Vagina (tissue), 2 donors: ENCODE measurements around the gene GRAMD2B. TPM values are rescaled to one million over a fixed set of nuclear protein-coding genes. Genes with fewer than 3 reads are reported as not detected.
"Not testable (repeated sequence)": the region's sequence is repeated elsewhere in the genome, so short reads cannot be mapped to it uniquely, and the experiment has no call there.

ENCODE experiments used
- DNase-seq, 2 donors: peaks; one replicate each; pipeline ENCODE4 v3.0.0-alpha.2; 2017; ENCODE audit errors: extremely low spot score in 2 of 2
- H3K27ac ChIP-seq: fragments of 200-600 bp; sonication (generic); one replicate; pipeline ENCODE4 v1.5.1; 2019
- H3K27me3 ChIP-seq: fragments of 200-600 bp; sonication (generic); one replicate; pipeline ENCODE4 v1.5.1; 2019
- H3K36me3 ChIP-seq, 2 donors: fragments of 200-600 bp; sonication (generic); one replicate each; pipeline ENCODE4 v1.5.1; 2017 to 2019
- H3K4me1 ChIP-seq: fragments of 200-600 bp; sonication (generic); one replicate; pipeline ENCODE4 v1.5.1; 2019
- H3K4me3 ChIP-seq, 2 donors: fragments of 200-600 bp; sonication (generic); 1 replicate in 1 of 2; 2 replicates in 1 of 2; pipeline ENCODE4 v1.5.1; 2016 to 2019
- H3K9me3 ChIP-seq: fragments of 200-600 bp; sonication (generic); one replicate; pipeline ENCODE4 v1.5.1; 2019
- CTCF ChIP-seq, 3 experiments: fragments of 450-650 bp in 2 of 3; fragments of 200-600 bp in 1 of 3; sonication (generic) in 1 of 3; IDR thresholded peaks; one replicate each; pipeline ENCODE4 v1.5.1; 2017 to 2019; ENCODE audit warnings: antibody characterized with exemption in 3 of 3, mild to moderate bottlenecking in 2 of 3, moderate library complexity in 2 of 3
- POLR2A ChIP-seq, 2 donors: fragments of 450-650 bp; IDR thresholded peaks; one replicate each; pipeline ENCODE4 v1.6.1; 2017; ENCODE audit warnings: antibody characterized with exemption in 2 of 2, mild to moderate bottlenecking in 2 of 2, moderate library complexity in 2 of 2
- POLR2AphosphoS5 ChIP-seq, 2 donors: sonication (generic); formaldehyde crosslinking; IDR thresholded peaks; one replicate each; pipeline ENCODE4 v1.9.0; 2017; ENCODE audit warnings: antibody characterized with exemption in 2 of 2, mild to moderate bottlenecking in 2 of 2, low read depth in 1 of 2; ENCODE audit not compliant: insufficient read depth in 1 of 2
- intact Hi-C: fragments of 100-400 bp; cut with DNase I; formaldehyde crosslinking; loops from one replicate; pipeline ENCODE4 v1.15.1; 2023
- total RNA-seq: library from RNA; depleted of rRNA; stranded (reverse); fragments of >200 nt; gene quantifications from one replicate; pipeline ENCODE4 v1.2.3, GENCODE V29; 2016

GRAMD2B gene
- total RNA-seq, 1 donor from 2014 or later, result 76.9 TPM

GRCh38 chr5:126468091-126468490 is 44.9 kb downstream of the GRAMD2B start:
- H3K36me3 ChIP-seq, result peaks cover 0 to 23% of the 10 kb centered on the region in 2 donors
- peak overlapping the region; percentile 60 for H3K27ac ChIP-seq
- H3K27me3 ChIP-seq, result no peaks in the 10 kb centered on the region
- intact Hi-C loops, result no loop called here
- no peak for DNase-seq
- H3K9me3 ChIP-seq, result no peaks in the 10 kb centered on the region
- TF ChIP-seq POLR2AphosphoS5 (IDR thresholded peaks at IDR 0.05; ENCODE audit: insufficient read depth in 1 of 2, low read depth in 1 of 2) (no peak), POLR2A (IDR thresholded peaks at IDR 0.05) (no peak), CTCF (IDR thresholded peaks at IDR 0.05) (no peak)
- H3K4me1 ChIP-seq, result peaks cover 27% of the 10 kb centered on the region
- H3K4me3 ChIP-seq, result no peak overlapping the region

GRCh38 chr5:126469536-126470316 is 46.5 kb downstream of the GRAMD2B start:
- Histone ChIP-seq H3K4me3 (no peak overlapping the region), H3K9me3 (no peaks in the 10 kb centered on the region), H3K27me3 (no peaks in the 10 kb centered on the region), H3K36me3 (peaks cover 0 to 30% of the 10 kb centered on the region in 2 donors), H3K4me1 (peaks cover 27% of the 10 kb centered on the region), H3K27ac (peak overlapping the region; percentile 60)
- no peak for TF ChIP-seq CTCF (IDR thresholded peaks at IDR 0.05)
- no peak for TF ChIP-seq POLR2A (IDR thresholded peaks at IDR 0.05)
- no peak for TF ChIP-seq POLR2AphosphoS5 (IDR thresholded peaks at IDR 0.05; ENCODE audit: insufficient read depth in 1 of 2, low read depth in 1 of 2)
- DNase-seq, result no peak
- intact Hi-C loops, result loop anchor here (10.0 kb wide), 1 partner anchor 45 kb away; the partner anchor contains the start of gene GRAMD2B

DNA sequence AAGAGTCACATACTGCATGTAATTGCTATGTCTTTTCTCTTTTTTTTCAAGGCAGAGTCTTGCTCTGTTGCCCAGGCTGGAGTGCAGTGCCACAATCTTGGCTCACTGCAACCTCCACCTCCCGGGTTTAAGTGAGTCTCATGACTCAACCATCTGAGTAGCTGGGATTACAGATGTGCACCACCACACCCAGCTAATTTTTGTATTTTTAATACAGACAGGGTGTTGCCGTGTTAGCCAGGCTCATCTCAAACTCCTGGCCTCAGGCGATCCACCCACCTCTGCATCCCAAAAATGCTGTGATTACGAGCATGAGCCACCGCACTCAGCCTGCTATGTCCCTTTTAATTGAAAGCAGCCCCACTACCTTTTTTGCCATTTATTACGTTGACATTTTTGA is 47.3 kb downstream of the GRAMD2B start:
- not testable (repeated sequence) for H3K9me3 ChIP-seq, H3K27me3 ChIP-seq, H3K4me3 ChIP-seq, DNase-seq
- H3K36me3 ChIP-seq, result peaks cover 0 to 28% of the 10 kb centered on the region in 2 donors
- H3K4me1 ChIP-seq, result peaks cover 27% of the 10 kb centered on the region
- intact Hi-C loops, result loop anchor here (10.0 kb wide), 1 partner anchor 46 kb away; the partner anchor contains the start of gene GRAMD2B
- H3K27ac ChIP-seq, result peak overlapping the region; percentile 60

GRCh38 chr5:126471247-126471646 is 48.0 kb downstream of the GRAMD2B start:
- TF ChIP-seq POLR2A (IDR thresholded peaks at IDR 0.05) (no peak), CTCF (IDR thresholded peaks at IDR 0.05) (no peak)

GRCh38 chr5:126471875-126472537 is 48.8 kb downstream of the GRAMD2B start:
- Histone ChIP-seq H3K27me3 (no peaks in the 10 kb centered on the region), H3K9me3 (no peaks in the 10 kb centered on the region), H3K36me3 (peaks cover 0 to 14% of the 10 kb centered on the region in 2 donors), H3K4me3 (no peak overlapping the region), H3K4me1 (peaks cover 31% of the 10 kb centered on the region), H3K27ac (peak overlapping the region; percentile 60)
- TF ChIP-seq POLR2AphosphoS5 (IDR thresholded peaks at IDR 0.05; ENCODE audit: insufficient read depth in 1 of 2, low read depth in 1 of 2), result no peak
- no peak for TF ChIP-seq POLR2A (IDR thresholded peaks at IDR 0.05)
- no peak for TF ChIP-seq CTCF (IDR thresholded peaks at IDR 0.05)
- DNase-seq, result no peak
- intact Hi-C loops, result loop anchor here (10.0 kb wide), 1 partner anchor 47 kb away; the partner anchor contains the start of gene GRAMD2B

More at GRCh38 chr5:126471247-126471646, 48.0 kb downstream of the GRAMD2B start:
- Histone ChIP-seq H3K9me3 (no peaks in the 10 kb centered on the region), H3K27ac (peak overlapping the region; percentile 60), H3K4me3 (no peak overlapping the region), H3K36me3 (peaks cover 0 to 20% of the 10 kb centered on the region in 2 donors), H3K27me3 (no peaks in the 10 kb centered on the region), H3K4me1 (peaks cover 27% of the 10 kb centered on the region)
- intact Hi-C loops, result loop anchor here (10.0 kb wide), 1 partner anchor 46 kb away; the partner anchor contains the start of gene GRAMD2B
- no peak for DNase-seq
